Keratinocyte (primary cell): Measurements from ENCODE around the gene FHL3. TPM values are rescaled to one million over a fixed set of nuclear protein-coding genes. Genes with fewer than 3 reads are reported as not detected.

Experiments
- DNase-seq: peaks from one replicate; pipeline ENCODE4 v3.0.0-alpha.2; 2011; ENCODE audit warnings: low read depth, missing footprints, low spot score
- FAIRE-seq: peaks from 2 replicates; lab custom pipeline; 2011; peaks lifted over from hg19 to GRCh38; lab: Jason Lieb, UNC
- H2AFZ ChIP-seq: 2 replicates; pipeline ENCODE4 v1.6.0; 2012; ENCODE audit warnings: low read length, control low read depth, inconsistent platforms; ENCODE audit not compliant: control insufficient read depth
- H3K27ac ChIP-seq: 2 replicates; pipeline ENCODE4 v1.5.1; 2011; ENCODE audit warnings: low read length; ENCODE audit not compliant: control insufficient read depth, insufficient read depth
- H3K27me3 ChIP-seq: 3 replicates; pipeline ENCODE4 v1.6.0; 2011; ENCODE audit warnings: low read length; ENCODE audit not compliant: control insufficient read depth, insufficient read depth; ENCODE audit errors: extremely low read depth
- H3K36me3 ChIP-seq, 2 experiments: 2 replicates in 1 of 2; 3 replicates in 1 of 2; pipeline ENCODE4 v1.5.1; 2011; ENCODE audit warnings: low read length in 2 of 2, mild to moderate bottlenecking in 1 of 2; ENCODE audit not compliant: control insufficient read depth in 2 of 2, insufficient read depth in 2 of 2; ENCODE audit errors: extremely low read depth in 1 of 2
- H3K4me1 ChIP-seq: 3 replicates; pipeline ENCODE4 v1.5.1; 2011; ENCODE audit warnings: low read length; ENCODE audit not compliant: control insufficient read depth, insufficient read depth; ENCODE audit errors: extremely low read depth
- H3K4me2 ChIP-seq: 3 replicates; pipeline ENCODE4 v1.6.0; 2011; ENCODE audit warnings: low read depth, low read length; ENCODE audit not compliant: control insufficient read depth, insufficient read depth; ENCODE audit errors: extremely low read depth
- H3K4me3 ChIP-seq, 3 experiments: fragments of 200-600 bp in 1 of 3; sonication (generic) in 1 of 3; 2 replicates in 2 of 3; 3 replicates in 1 of 3; pipeline ENCODE4 v1.5.1; 2011 to 2016; ENCODE audit warnings: low read length in 3 of 3, mild to moderate bottlenecking in 3 of 3, control low read depth in 2 of 3, inconsistent platforms in 1 of 3, low read depth in 1 of 3, mixed read lengths in 1 of 3, mixed run types in 1 of 3, moderate library complexity in 1 of 3; ENCODE audit not compliant: control insufficient read depth in 2 of 3, insufficient read depth in 2 of 3; ENCODE audit errors: extremely low read depth in 1 of 3
- H3K79me2 ChIP-seq: 2 replicates; pipeline ENCODE4 v1.6.0; 2012; ENCODE audit warnings: low read length; ENCODE audit not compliant: control insufficient read depth, insufficient read depth
- H3K9ac ChIP-seq: 3 replicates; pipeline ENCODE4 v1.6.0; 2011; ENCODE audit warnings: low read length; ENCODE audit not compliant: control insufficient read depth, insufficient read depth; ENCODE audit errors: extremely low read depth
- H3K9me1 ChIP-seq: 3 replicates; pipeline ENCODE4 v1.6.0; 2011; ENCODE audit warnings: low read length; ENCODE audit not compliant: control insufficient read depth, insufficient read depth; ENCODE audit errors: extremely low read depth
- H3K9me3 ChIP-seq: 2 replicates; pipeline ENCODE4 v1.5.1; 2012; ENCODE audit warnings: low read depth, low read length; ENCODE audit not compliant: control insufficient read depth
- H4K20me1 ChIP-seq: 3 replicates; pipeline ENCODE4 v1.6.0; 2011; ENCODE audit warnings: low read length; ENCODE audit not compliant: control insufficient read depth, insufficient read depth; ENCODE audit errors: extremely low read depth
- CTCF ChIP-seq, 3 experiments: IDR thresholded peaks in 1 of 3; conservative IDR thresholded peaks in 1 of 3; optimal IDR thresholded peaks in 1 of 3; 2 replicates in 2 of 3; 3 replicates in 1 of 3; pipeline versions ENCODE3 to v1.5.1; 2011; ENCODE audit warnings: low read length in 3 of 3, mild to moderate bottlenecking in 3 of 3, moderate library complexity in 2 of 3, control low read depth in 1 of 3, inconsistent platforms in 1 of 3; ENCODE audit not compliant: insufficient read depth in 2 of 3; ENCODE audit errors: extremely low read depth in 1 of 3
- EZH2 ChIP-seq: IDR thresholded peaks from one replicate; pipeline ENCODE4 v1.6.1; 2012; ENCODE audit warnings: inconsistent platforms, mild to moderate bottlenecking, low read length, moderate library complexity
- dilution Hi-C: fragments of 300-500 bp; cut with MboI; formaldehyde crosslinking; loops from one replicate; pipeline ENCODE4 v1.7.0; 2020; ENCODE audit warnings: low sequenced_read_pairs; ENCODE audit not compliant: extremely low pct_ligation_motif_present
- polyA plus RNA-seq, 5 experiments: library from polyadenylated mRNA; depleted of rRNA in 3 of 5; stranded (reverse) in 3 of 5; stranded (forward) in 1 of 5; unstranded in 1 of 5; fragments of >200 nt; gene quantifications; 1 replicate in 1 of 5; 2 replicates in 3 of 5; 3 replicates in 1 of 5; pipeline versions ENCODE4 v1.2.1 to v1.2.3, GENCODE V29; 2011 to 2012; ENCODE audit warnings: missing spikeins in 2 of 5, low read depth in 1 of 5, low replicate concordance in 1 of 5

FHL3 gene
- polyA plus RNA-seq, 1 donor (not counting 4 experiments of a cell fraction or from before 2014, with no cell fraction given), result 5.1 TPM

GRCh38 chr1:38014171-38014570, 8.9 kb upstream of the FHL3 start:
- H4K20me1 ChIP-seq, result no peaks in the 10 kb centered on the region
- H3K27ac ChIP-seq, result no peak overlapping the region
- DNase-seq (no peak), FAIRE-seq (no peak)
- peaks cover 9 to 24% of the 10 kb centered on the region in 2 experiments for H3K36me3 ChIP-seq
- peak in 1 of 3 experiments; percentile 22 for TF ChIP-seq CTCF (optimal IDR thresholded peaks at IDR 0.05 in 1 of 3, IDR thresholded peaks at IDR 0.05 in 1 of 3, conservative IDR thresholded peaks at IDR 0.05 in 1 of 3; ENCODE audit: extremely low read depth in 1 of 3, insufficient read depth in 2 of 3, low read length in 3 of 3)
- no peak for TF ChIP-seq EZH2
- peaks cover 50% of the 10 kb centered on the region for H3K79me2 ChIP-seq
- no peaks in the 10 kb centered on the region for H3K27me3 ChIP-seq
- peaks cover 3% of the 10 kb centered on the region for H3K9me1 ChIP-seq
- no peaks in the 10 kb centered on the region for H3K9me3 ChIP-seq
- peaks cover 30% of the 10 kb centered on the region for H3K4me1 ChIP-seq
- no peak overlapping the region for H3K9ac ChIP-seq
- peak overlapping the region; percentile 84 for H3K4me2 ChIP-seq
- H2AFZ ChIP-seq, result no peak overlapping the region
- peak overlapping the region in 2 of 3 experiments; percentile 21 to 32 for H3K4me3 ChIP-seq
- dilution Hi-C loops, result no loop called here

- H3K79me2 ChIP-seq, result peaks cover 50% of the 10 kb centered on the region
- H3K9me3 ChIP-seq, result no peaks in the 10 kb centered on the region
- peaks cover 3% of the 10 kb centered on the region for H3K9me1 ChIP-seq
- H2AFZ ChIP-seq, result peak overlapping the region; percentile 90
- peaks cover 6 to 19% of the 10 kb centered on the region in 2 experiments for H3K36me3 ChIP-seq
- dilution Hi-C loops, result no loop called here
- peak overlapping the region; percentile 95 for H3K9ac ChIP-seq
- H3K27ac ChIP-seq, result peak overlapping the region; percentile 92
- H3K4me3 ChIP-seq, result peak overlapping the region; percentile 69 to 92 (median 88)
- DNase-seq (no peak), FAIRE-seq (no peak)
- peak overlapping the region; percentile 84 for H3K4me2 ChIP-seq
- no peaks in the 10 kb centered on the region for H4K20me1 ChIP-seq
- peaks cover 35% of the 10 kb centered on the region for H3K4me1 ChIP-seq
- H3K27me3 ChIP-seq, result no peaks in the 10 kb centered on the region
- TF ChIP-seq CTCF (optimal IDR thresholded peaks at IDR 0.05 in 1 of 3, IDR thresholded peaks at IDR 0.05 in 1 of 3, conservative IDR thresholded peaks at IDR 0.05 in 1 of 3; ENCODE audit: extremely low read depth in 1 of 3, insufficient read depth in 2 of 3, low read length in 3 of 3) (no peak), EZH2 (no peak)
Observed at GRCh38 chr1:38013227-38013622, 7.9 kb upstream of the FHL3 start.
